Natural killer cell treated with Interleukin-12 subunit alpha and Interleukin-12 subunit beta and Interleukin-15 and Interleukin-18, amount 100 ng/mL, for 72 hours (primary cell): ENCODE measurements around the gene NFE2L2. TPM values are rescaled to one million over a fixed set of nuclear protein-coding genes. Genes with fewer than 3 reads are reported as not detected.

ENCODE experiments used
- ATAC-seq, 2 donors: fragments of 150-1000 bp; cut with Tn5 transposase in 1 of 2; sonication (Bioruptor Pico), chemical (Tn5 transposase) in 1 of 2; 2 replicates each; pipeline ENCODE4 v1.10.0; 2021
- DNase-seq: peaks from one replicate; pipeline ENCODE4 v3.0.0; 2022; ENCODE audit warnings: low spot score
- H3K27ac Mint-ChIP-seq, 2 donors: 1 replicate in 1 of 2; 2 replicates in 1 of 2; pipeline ENCODE4 v1.8.0; 2022; ENCODE audit warnings: mixed read lengths in 2 of 2, mild to moderate bottlenecking in 1 of 2, moderate library complexity in 1 of 2
- H3K27me3 Mint-ChIP-seq, 2 donors: 1 replicate in 1 of 2; 2 replicates in 1 of 2; pipeline ENCODE4 v1.8.0; 2022; ENCODE audit warnings: mixed read lengths in 2 of 2
- H3K36me3 Mint-ChIP-seq: one replicate; pipeline ENCODE4 v1.8.0; 2022; ENCODE audit warnings: mixed read lengths
- H3K4me1 Mint-ChIP-seq, 2 donors: 1 replicate in 1 of 2; 2 replicates in 1 of 2; pipeline ENCODE4 v1.8.0; 2022; ENCODE audit warnings: low read depth in 2 of 2, mixed read lengths in 2 of 2, mild to moderate bottlenecking in 1 of 2
- H3K4me3 Mint-ChIP-seq: one replicate; pipeline ENCODE4 v1.8.0; 2022; ENCODE audit warnings: mixed read lengths
- H3K9me3 Mint-ChIP-seq: 2 replicates; pipeline ENCODE4 v1.8.0; 2022; ENCODE audit warnings: mixed read lengths
- total RNA-seq, 2 donors: library from RNA; stranded (reverse); gene quantifications; one replicate each; pipeline ENCODE4 v1.2.3, GENCODE V29; 2022

NFE2L2 gene
- total RNA-seq, 2 donors from 2014 or later, result 71.2 to 96.6 TPM

DNA sequence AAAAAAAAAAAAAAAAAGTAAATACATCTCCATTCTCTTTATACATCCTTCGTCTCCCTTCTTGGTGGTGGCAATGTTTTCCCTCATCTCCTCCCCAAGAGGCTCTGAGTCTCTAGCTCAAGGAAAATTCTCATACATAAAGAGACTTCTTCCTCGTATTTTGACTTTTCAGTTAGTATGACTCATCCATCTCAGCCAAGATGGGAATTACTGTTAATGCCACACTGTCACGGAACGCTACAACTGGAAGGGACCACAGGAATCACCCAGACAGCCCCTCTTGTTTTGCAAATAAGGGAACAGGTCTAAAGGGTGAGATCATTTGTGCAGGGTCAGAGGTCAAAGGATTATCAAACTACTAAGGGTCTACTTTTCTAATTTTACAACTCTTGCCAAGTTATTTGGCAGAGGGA is 19.5 kb downstream of the NFE2L2 start:
- H3K27me3 Mint-ChIP-seq, result no peaks in the 10 kb centered on the region
- peaks cover 6% of the 10 kb centered on the region for H3K36me3 Mint-ChIP-seq
- peak overlapping the region; percentile 18 to 86 for H3K27ac Mint-ChIP-seq
- no peaks in the 10 kb centered on the region for H3K9me3 Mint-ChIP-seq
- H3K4me1 Mint-ChIP-seq, result peaks cover 53 to 66% of the 10 kb centered on the region in 2 donors
- ATAC-seq (no peak), DNase-seq (no peak)
- peak overlapping the region; percentile 14 for H3K4me3 Mint-ChIP-seq

DNA sequence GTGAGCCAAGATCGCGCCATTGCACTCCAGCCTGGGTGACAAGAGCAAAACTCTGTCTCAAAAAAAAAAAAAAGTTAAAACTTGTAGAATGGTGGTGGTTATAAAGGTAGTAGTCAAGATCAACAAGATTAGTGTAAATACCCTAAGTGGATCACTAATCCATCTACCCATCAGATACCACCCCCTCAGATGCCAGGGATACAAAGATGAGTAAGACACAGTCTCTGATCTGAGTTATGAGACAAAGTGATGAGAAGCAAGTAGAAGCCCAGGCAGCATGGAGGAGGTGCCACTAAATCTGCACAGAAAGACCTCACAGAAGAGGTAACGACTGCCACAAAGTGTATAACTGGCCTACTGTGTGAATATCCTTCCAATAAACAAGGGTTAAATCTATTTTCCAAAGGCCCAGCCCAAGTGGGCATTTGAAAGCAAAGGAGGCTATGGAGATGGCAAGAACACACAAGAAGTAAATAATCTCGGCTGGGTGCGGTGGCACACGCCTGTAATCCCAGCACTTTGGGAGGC is 20.2 kb downstream of the NFE2L2 start:
- Mint-ChIP-seq H3K27me3 (no peaks in the 10 kb centered on the region), H3K9me3 (no peaks in the 10 kb centered on the region), H3K4me3 (no peak overlapping the region), H3K36me3 (peaks cover 6% of the 10 kb centered on the region), H3K27ac (peak overlapping the region; percentile 18 to 86), H3K4me1 (peaks cover 53 to 66% of the 10 kb centered on the region in 2 donors)
- DNase-seq, result no peak
- ATAC-seq, result no peak

- DNase-seq (no peak), ATAC-seq (no peak)
- Mint-ChIP-seq H3K36me3 (peaks cover 6% of the 10 kb centered on the region), H3K27me3 (no peaks in the 10 kb centered on the region), H3K27ac (peak overlapping the region; percentile 83 to 86), H3K9me3 (no peaks in the 10 kb centered on the region), H3K4me3 (no peak overlapping the region), H3K4me1 (peaks cover 56 to 69% of the 10 kb centered on the region in 2 donors)
Measured at GRCh38 chr2:177243476-177243875, 21.1 kb downstream of the NFE2L2 start.

- H3K36me3 Mint-ChIP-seq, result peaks cover 6% of the 10 kb centered on the region
- H3K4me1 Mint-ChIP-seq, result peaks cover 59 to 71% of the 10 kb centered on the region in 2 donors
- no peak for DNase-seq
- no peaks in the 10 kb centered on the region for H3K9me3 Mint-ChIP-seq
- H3K27me3 Mint-ChIP-seq, result no peaks in the 10 kb centered on the region
- H3K27ac Mint-ChIP-seq, result peak overlapping the region; percentile 83 to 86
- H3K4me3 Mint-ChIP-seq, result peak overlapping the region; percentile 81
- ATAC-seq, result no peak
Measured at GRCh38 chr2:177243073-177243472, 21.5 kb downstream of the NFE2L2 start.

- no peak for ATAC-seq
Measured at GRCh38 chr2:177242121-177242987, 22.2 kb downstream of the NFE2L2 start.

GRCh38 chr2:177241711-177242120 is 22.8 kb downstream of the NFE2L2 start:
- peak overlapping the region; percentile 83 to 86 for H3K27ac Mint-ChIP-seq
- H3K36me3 Mint-ChIP-seq, result peaks cover 6% of the 10 kb centered on the region
- H3K27me3 Mint-ChIP-seq, result no peaks in the 10 kb centered on the region
- H3K4me3 Mint-ChIP-seq, result peak overlapping the region; percentile 81
- ATAC-seq (no peak), DNase-seq (no peak)
- H3K4me1 Mint-ChIP-seq, result peaks cover 64 to 74% of the 10 kb centered on the region in 2 donors
- no peaks in the 10 kb centered on the region for H3K9me3 Mint-ChIP-seq

More at GRCh38 chr2:177242121-177242987, 22.2 kb downstream of the NFE2L2 start:
- DNase-seq, result no peak
- Mint-ChIP-seq H3K27ac (peak overlapping the region; percentile 83 to 86), H3K4me1 (peaks cover 63 to 74% of the 10 kb centered on the region in 2 donors), H3K27me3 (no peaks in the 10 kb centered on the region), H3K4me3 (peak overlapping the region; percentile 81), H3K36me3 (peaks cover 6% of the 10 kb centered on the region), H3K9me3 (no peaks in the 10 kb centered on the region)

DNA sequence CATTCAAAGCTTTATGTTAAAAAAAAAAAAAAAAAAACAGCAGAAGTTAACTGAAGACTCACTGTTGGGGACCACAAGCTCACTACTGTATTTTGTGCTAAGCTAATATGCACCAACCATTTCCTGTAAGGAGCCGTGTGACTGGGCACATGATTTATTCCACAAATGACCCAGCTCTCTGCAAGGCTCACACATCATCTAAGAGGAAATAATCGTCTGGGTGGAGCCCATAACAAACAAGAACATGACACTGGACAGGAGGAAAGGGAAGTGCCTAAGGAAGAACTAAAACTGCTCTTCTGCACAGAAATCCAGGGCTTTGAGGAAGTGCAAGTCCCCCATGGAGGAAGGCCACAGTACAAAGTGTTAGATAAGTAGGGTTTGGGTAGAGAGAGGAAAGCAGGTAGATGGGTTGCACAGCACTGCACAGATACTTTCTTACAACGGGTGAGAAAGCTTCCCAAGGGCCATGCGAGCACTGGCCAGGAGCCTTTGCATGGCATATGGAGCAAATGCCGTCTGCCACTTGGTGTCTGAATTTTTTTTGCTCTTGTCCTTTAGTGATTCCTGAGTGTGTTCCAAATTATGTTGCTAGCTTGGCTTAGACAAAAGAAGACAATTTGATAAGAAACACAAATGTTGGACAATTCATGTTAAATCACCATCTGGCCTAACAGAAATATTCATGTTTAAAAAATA is 24.4 kb downstream of the NFE2L2 start:
- Mint-ChIP-seq H3K36me3 (peaks cover 6% of the 10 kb centered on the region), H3K4me3 (peak overlapping the region; percentile 81), H3K4me1 (peaks cover 67 to 71% of the 10 kb centered on the region in 2 donors), H3K9me3 (no peaks in the 10 kb centered on the region), H3K27ac (peak overlapping the region; percentile 83 to 86), H3K27me3 (no peaks in the 10 kb centered on the region)
- DNase-seq (no peak), ATAC-seq (peak; percentile 85 to 94)

DNA sequence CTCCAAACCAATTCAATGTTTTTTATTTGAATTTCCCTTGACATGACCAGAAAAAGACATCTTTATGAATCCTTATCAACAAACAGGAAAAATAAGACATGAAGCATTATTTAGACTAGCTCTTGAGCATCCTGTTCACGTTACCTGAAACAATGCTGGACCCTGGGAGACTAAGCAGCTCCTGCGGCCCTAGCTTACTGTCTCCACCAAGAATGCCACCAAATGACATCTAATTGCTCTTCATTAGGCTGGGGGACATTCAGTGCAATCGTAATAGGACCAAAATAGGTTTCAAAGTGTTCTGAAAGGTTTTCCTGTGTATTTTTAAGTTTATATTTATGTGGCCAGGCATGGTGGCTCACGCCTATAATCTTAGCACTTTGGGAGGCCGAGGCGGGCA is 25.5 kb downstream of the NFE2L2 start:
- H3K9me3 Mint-ChIP-seq, result no peaks in the 10 kb centered on the region
- peak overlapping the region; percentile 83 to 86 for H3K27ac Mint-ChIP-seq
- ATAC-seq, result no peak
- H3K4me3 Mint-ChIP-seq, result peak overlapping the region; percentile 38
- no peak for DNase-seq
- no peaks in the 10 kb centered on the region for H3K27me3 Mint-ChIP-seq
- H3K36me3 Mint-ChIP-seq, result peaks cover 10% of the 10 kb centered on the region
- H3K4me1 Mint-ChIP-seq, result peaks cover 64 to 65% of the 10 kb centered on the region in 2 donors

DNA sequence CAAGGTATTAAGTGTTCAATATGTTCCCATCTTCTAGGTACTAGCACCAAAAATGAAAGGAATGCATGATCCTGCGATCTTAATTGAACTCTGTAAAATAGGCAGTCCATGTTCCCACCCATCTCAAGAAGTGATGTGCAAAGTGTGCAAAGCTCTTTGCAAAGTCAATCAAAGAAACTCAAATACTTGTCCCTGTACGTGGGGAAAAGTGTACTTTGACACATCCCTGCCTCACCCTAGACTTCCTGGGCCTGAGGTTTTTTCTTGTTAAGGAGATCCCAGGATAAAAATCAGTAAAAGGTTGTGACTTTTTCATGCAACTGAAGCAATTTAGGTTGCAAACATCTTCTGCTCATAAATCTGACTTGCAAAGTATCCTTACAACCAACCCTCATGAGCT is 26.6 kb downstream of the NFE2L2 start:
- Mint-ChIP-seq H3K27ac (peak overlapping the region; percentile 83 to 86), H3K36me3 (peaks cover 17% of the 10 kb centered on the region), H3K4me3 (no peak overlapping the region), H3K9me3 (no peaks in the 10 kb centered on the region), H3K4me1 (peaks cover 60 to 69% of the 10 kb centered on the region in 2 donors), H3K27me3 (no peaks in the 10 kb centered on the region)
- ATAC-seq (no peak), DNase-seq (no peak)

DNA sequence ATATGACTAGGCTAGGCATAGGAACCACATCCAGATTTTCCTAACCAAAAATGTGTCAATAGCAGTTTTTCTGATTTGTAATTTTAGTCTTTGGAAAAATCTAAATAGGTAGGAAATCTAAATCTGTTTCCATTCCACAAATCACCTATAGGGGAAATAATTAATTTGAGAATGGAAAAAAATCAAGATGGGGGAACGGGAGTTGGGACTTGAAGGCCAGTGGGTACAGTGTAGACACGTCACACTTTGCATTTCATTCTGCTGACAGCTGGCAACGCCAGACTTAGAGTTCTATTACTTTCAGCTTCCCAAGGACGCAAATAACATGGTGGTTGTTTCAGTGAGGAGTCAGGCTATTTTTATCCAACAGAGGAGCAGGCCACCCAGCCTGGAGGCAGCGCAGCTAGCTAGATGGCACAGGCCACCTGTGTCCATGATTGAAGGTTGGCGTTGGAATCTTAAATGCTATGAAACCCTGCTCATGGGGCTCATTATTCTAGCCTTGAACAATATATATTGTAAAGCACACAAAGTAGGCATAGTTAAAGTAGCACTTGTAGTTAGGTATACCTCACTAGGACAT is 28.6 kb downstream of the NFE2L2 start:
- Mint-ChIP-seq H3K4me1 (peaks cover 49 to 54% of the 10 kb centered on the region in 2 donors), H3K36me3 (peaks cover 18% of the 10 kb centered on the region), H3K27ac (peak overlapping the region in 1 of 2 donors; percentile 72), H3K9me3 (no peaks in the 10 kb centered on the region), H3K4me3 (no peak overlapping the region), H3K27me3 (no peaks in the 10 kb centered on the region)
- DNase-seq (no peak), ATAC-seq (no peak)

- Mint-ChIP-seq H3K27me3 (no peaks in the 10 kb centered on the region), H3K4me1 (peaks cover 47 to 56% of the 10 kb centered on the region in 2 donors), H3K36me3 (peaks cover 28% of the 10 kb centered on the region), H3K9me3 (no peaks in the 10 kb centered on the region), H3K27ac (peak overlapping the region; percentile 47 to 58), H3K4me3 (no peak overlapping the region)
- ATAC-seq (no peak), DNase-seq (no peak)
Measured at GRCh38 chr2:177234267-177234666, 30.3 kb downstream of the NFE2L2 start.

GRCh38 chr2:177232098-177232704 is 32.3 kb downstream of the NFE2L2 start:
- Mint-ChIP-seq H3K27me3 (no peaks in the 10 kb centered on the region), H3K36me3 (peaks cover 40% of the 10 kb centered on the region), H3K27ac (peak overlapping the region in 1 of 2 donors; percentile 41), H3K4me3 (no peak overlapping the region), H3K9me3 (no peaks in the 10 kb centered on the region), H3K4me1 (peaks cover 47 to 58% of the 10 kb centered on the region in 2 donors)
- ATAC-seq (no peak), DNase-seq (no peak)

DNA sequence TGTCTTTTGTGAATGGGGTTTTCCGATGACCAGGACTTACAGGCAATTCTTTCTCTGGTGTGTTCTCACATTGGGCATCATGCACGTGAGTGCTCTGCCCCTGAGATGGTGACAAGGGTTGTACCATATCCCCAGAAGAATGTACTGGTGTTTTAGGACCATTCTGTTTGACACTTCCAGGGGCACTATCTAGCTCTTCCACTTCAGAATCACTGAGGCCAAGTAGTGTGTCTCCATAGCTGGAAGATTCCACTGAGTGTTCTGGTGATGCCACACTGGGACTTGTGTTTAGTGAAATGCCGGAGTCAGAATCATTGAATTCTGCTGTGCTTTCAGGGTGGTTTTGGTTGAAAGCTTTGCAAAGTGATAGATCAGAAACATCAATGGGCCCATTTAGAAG is 33.3 kb downstream of the NFE2L2 start:
- Mint-ChIP-seq H3K36me3 (peaks cover 40% of the 10 kb centered on the region), H3K27me3 (no peaks in the 10 kb centered on the region), H3K4me1 (peaks cover 47 to 58% of the 10 kb centered on the region in 2 donors), H3K27ac (peak overlapping the region; percentile 59 to 62), H3K9me3 (no peaks in the 10 kb centered on the region), H3K4me3 (no peak overlapping the region)
- ATAC-seq, result no peak
- no peak for DNase-seq
